ENCODE results near the gene TTBK1. TPM values are rescaled to one million over a fixed set of nuclear protein-coding genes. Genes with fewer than 3 reads are reported as not detected.

The TTBK1 gene
- total and polyA plus RNA-seq, 5 donors: 0.29 to 0.69 (median 0.50) TPM

DNA sequence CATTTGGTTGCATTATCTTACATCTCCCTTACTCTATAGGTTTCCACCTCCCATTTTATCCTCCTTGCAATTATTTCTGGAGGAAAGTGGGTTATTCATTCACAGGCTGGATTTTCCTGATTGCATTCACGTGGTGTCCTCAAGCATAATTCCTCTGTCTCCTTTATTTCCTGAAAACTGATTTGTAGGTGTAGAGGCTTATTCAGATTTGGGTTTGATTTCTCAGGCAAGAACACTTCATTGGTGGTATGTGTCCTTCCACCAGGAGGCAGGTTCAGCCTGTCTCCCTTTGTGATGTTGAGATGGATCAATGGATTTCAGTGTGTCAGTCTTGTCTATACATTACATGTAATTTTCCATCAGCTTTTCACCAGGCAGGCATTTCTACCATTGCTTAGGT lies 31.3 kb upstream of the TTBK1 start:
- H3K4me3 ChIP-seq (ENCODE audit: low read length): no peak overlapping the region
- H3K27me3 ChIP-seq (ENCODE audit: control insufficient read depth, insufficient read depth): no peaks in the 10 kb centered on the region
- no peaks in the 10 kb centered on the region for H3K9me3 ChIP-seq (ENCODE audit: control insufficient read depth, low read length)
- DNase-seq (no peak), ATAC-seq (no peak)
- 78% methylated on average over 1 of the region's 1 CpG for WGBS
- no peaks in the 10 kb centered on the region for H3K4me1 ChIP-seq (ENCODE audit: control insufficient read depth, insufficient read depth, low read length)
- H3K27ac ChIP-seq (ENCODE audit: low read length): no peak overlapping the region
- intact Hi-C loops (cut with DNase I): no loop called here

DNA sequence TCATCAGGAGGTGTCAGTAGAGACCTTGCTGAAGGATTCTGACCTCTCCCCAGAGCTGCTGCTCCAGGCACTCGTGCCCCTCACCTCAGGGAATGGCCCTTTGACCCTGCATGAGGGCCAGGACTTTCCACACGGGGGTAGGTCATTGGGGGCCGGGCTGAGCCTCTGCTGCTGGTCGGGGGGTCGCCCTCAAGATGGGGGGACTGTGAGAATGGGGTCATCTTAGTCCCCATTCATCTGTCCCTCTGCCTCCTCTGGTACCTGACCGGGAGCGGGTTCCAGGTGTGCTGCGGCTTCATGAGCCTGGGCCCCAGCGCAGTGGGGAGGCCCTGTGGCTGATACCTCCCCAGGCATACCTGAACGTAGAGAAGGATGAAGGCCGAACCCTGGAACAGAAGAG lies 29.9 kb upstream of the TTBK1 start:
- Histone ChIP-seq H3K4me3 (ENCODE audit: low read length) (no peak overlapping the region), H3K9me3 (ENCODE audit: control insufficient read depth, low read length) (no peaks in the 10 kb centered on the region), H3K27me3 (ENCODE audit: control insufficient read depth, insufficient read depth) (no peaks in the 10 kb centered on the region), H3K4me1 (ENCODE audit: control insufficient read depth, insufficient read depth, low read length) (no peaks in the 10 kb centered on the region), H3K27ac (ENCODE audit: low read length) (no peak overlapping the region)
- intact Hi-C loops (cut with DNase I): no loop called here
- WGBS: 85% methylated on average over 11 of the region's 11 CpGs
- ATAC-seq (peak in 1 of 2 donors; percentile 24), DNase-seq (no peak)

DNA sequence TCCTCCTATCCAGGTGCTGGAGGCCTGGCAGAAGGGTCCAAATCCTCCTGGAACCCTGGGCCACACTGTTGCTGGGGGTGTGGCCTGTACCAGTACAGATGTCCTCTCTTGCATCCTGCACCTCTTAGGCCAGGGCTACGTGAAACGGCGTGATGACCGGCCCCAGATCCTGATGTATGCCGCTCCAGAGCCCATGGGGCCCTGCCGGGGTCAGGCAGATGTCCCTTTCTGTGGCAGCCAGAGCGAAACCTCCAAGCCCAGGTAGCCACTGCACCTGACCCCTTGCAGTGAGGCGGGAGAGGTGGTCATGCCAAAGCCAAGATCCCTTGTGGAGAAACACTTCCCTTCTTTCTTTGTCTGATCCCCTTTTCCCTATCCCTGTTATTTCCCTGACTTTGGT lies 28.2 kb upstream of the TTBK1 start:
- H3K4me3 ChIP-seq (ENCODE audit: low read length): no peak overlapping the region
- H3K27me3 ChIP-seq (ENCODE audit: control insufficient read depth, insufficient read depth): no peaks in the 10 kb centered on the region
- intact Hi-C loops (cut with DNase I): no loop called here
- no peaks in the 10 kb centered on the region for H3K4me1 ChIP-seq (ENCODE audit: control insufficient read depth, insufficient read depth, low read length)
- 97% methylated on average over 8 of the region's 8 CpGs for WGBS
- DNase-seq (no peak), ATAC-seq (no peak)
- H3K27ac ChIP-seq (ENCODE audit: low read length): no peak overlapping the region
- H3K9me3 ChIP-seq (ENCODE audit: control insufficient read depth, low read length): no peaks in the 10 kb centered on the region

DNA sequence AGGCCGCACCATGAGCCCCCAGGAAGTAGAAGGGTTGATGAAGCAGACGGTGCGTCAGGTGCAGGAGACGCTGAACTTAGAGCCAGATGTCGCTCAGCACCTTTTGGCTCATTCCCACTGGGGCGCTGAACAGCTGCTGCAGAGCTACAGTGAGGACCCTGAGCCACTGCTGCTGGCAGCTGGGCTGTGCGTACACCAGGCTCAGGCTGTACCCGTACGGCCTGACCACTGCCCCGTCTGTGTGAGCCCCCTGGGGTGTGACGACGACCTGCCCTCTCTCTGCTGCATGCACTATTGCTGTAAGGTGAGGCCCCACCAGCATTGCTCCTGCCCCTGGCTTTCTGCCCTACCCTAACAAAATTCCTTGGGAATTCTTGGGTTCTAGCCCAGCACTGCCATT lies 27.1 kb upstream of the TTBK1 start:
- Histone ChIP-seq H3K27me3 (ENCODE audit: control insufficient read depth, insufficient read depth) (no peaks in the 10 kb centered on the region), H3K9me3 (ENCODE audit: control insufficient read depth, low read length) (no peaks in the 10 kb centered on the region), H3K4me1 (ENCODE audit: control insufficient read depth, insufficient read depth, low read length) (no peaks in the 10 kb centered on the region), H3K27ac (ENCODE audit: low read length) (no peak overlapping the region), H3K4me3 (ENCODE audit: low read length) (no peak overlapping the region)
- 91% methylated on average over 12 of the region's 12 CpGs for WGBS
- ATAC-seq (no peak), DNase-seq (no peak)
- intact Hi-C loops (cut with DNase I): no loop called here

DNA sequence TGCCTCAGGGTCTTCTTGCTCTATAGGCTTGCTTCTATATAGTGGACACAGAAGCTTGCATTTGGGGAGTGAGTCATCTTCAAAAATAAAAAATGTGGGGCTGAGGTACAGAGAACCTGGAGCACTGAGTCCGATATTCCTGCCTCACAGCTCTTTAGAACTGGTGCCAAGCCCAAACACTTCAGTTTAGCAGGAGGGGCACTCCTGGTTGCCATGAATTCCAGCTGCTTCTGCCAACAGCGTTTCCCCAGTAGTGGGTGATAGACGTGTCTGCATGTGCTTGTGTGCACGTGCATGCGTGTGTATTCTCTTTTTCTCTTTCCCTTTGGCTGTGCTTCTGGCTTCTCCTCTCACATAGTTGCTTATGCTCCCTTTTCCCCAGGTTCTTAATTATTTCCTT lies 25.9 kb upstream of the TTBK1 start:
- intact Hi-C loops (cut with DNase I): no loop called here
- Histone ChIP-seq H3K4me3 (ENCODE audit: low read length) (no peak overlapping the region), H3K9me3 (ENCODE audit: control insufficient read depth, low read length) (no peaks in the 10 kb centered on the region), H3K4me1 (ENCODE audit: control insufficient read depth, insufficient read depth, low read length) (no peaks in the 10 kb centered on the region), H3K27me3 (ENCODE audit: control insufficient read depth, insufficient read depth) (no peaks in the 10 kb centered on the region), H3K27ac (ENCODE audit: low read length) (no peak overlapping the region)
- 66% methylated on average over 5 of the region's 5 CpGs for WGBS
- DNase-seq (no peak), ATAC-seq (no peak)

DNA sequence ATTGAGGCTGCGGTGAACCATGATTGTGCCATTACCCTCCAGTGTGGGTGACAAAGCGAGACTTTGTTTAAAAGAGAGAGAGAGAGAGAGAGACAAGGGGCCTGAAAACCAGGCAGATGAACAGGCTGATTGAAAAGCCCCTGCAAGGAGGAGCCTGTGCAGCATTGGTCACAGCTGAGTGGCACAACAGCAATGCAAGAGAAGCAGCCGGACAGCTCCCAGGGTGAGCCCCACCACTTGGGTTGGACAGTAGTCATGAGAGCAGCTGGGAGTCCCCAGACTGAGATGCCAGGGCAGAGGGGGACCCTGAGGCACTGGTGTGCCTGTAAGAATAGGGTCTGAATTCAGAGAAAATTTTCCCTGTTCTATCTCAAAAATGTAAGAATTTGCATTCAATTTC lies 24.2 kb upstream of the TTBK1 start:
- Histone ChIP-seq H3K4me1 (ENCODE audit: control insufficient read depth, insufficient read depth, low read length) (no peaks in the 10 kb centered on the region), H3K4me3 (ENCODE audit: low read length) (no peak overlapping the region), H3K27ac (ENCODE audit: low read length) (no peak overlapping the region), H3K9me3 (ENCODE audit: control insufficient read depth, low read length) (no peaks in the 10 kb centered on the region), H3K27me3 (ENCODE audit: control insufficient read depth, insufficient read depth) (no peaks in the 10 kb centered on the region)
- ATAC-seq (no peak), DNase-seq (no peak)
- intact Hi-C loops (cut with DNase I): no loop called here
- WGBS: 87% methylated on average over 3 of the region's 3 CpGs

DNA sequence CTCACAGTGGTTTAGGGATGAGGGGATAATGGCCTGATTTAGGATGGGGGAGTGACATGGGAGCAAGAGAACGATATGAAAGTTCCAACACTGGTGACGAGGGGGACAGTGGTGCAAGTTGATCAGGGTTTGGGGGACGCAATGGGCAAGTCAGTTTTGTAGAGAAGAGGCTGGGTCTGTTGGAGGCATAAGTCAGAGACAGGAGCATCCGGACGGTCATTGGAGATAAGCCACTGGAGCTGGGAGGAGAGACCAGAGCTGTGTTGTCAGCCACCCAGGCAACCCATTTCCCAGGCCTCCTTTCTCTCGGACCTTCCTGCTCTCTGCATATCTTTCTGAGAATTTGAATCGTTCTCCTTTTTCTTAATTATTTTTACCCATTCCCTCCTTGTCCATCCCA lies 23.5 kb upstream of the TTBK1 start:
- H3K9me3 ChIP-seq (ENCODE audit: control insufficient read depth, low read length): no peaks in the 10 kb centered on the region
- intact Hi-C loops (cut with DNase I): no loop called here
- H3K27me3 ChIP-seq (ENCODE audit: control insufficient read depth, insufficient read depth): no peaks in the 10 kb centered on the region
- 85% methylated on average over 7 of the region's 7 CpGs for WGBS
- ATAC-seq (no peak), DNase-seq (no peak)
- no peak overlapping the region for H3K4me3 ChIP-seq (ENCODE audit: low read length)
- no peak overlapping the region for H3K27ac ChIP-seq (ENCODE audit: low read length)
- no peaks in the 10 kb centered on the region for H3K4me1 ChIP-seq (ENCODE audit: control insufficient read depth, insufficient read depth, low read length)

DNA sequence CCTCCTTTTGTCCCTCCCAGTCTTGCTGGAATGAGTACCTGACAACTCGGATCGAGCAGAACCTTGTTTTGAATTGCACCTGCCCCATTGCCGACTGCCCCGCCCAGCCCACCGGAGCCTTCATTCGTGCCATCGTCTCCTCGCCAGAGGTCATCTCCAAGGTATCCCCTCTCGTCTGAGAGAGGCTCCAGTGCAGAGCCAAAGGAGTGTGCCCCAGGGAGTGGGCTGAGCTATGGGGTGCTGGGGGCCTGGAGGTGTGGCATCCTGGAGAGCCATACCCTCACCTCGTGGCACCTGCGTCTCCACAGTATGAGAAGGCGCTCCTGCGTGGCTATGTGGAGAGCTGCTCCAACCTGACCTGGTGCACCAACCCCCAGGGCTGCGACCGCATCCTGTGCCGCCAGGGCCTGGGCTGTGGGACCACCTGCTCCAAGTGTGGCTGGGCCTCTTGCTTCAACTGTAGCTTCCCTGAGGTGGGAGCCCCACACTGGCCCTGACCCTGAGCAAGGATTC lies 22.8 kb upstream of the TTBK1 start:
- no peaks in the 10 kb centered on the region for H3K9me3 ChIP-seq (ENCODE audit: control insufficient read depth, low read length)
- DNase-seq (no peak), ATAC-seq (peak in 1 of 2 donors; percentile 5)
- H3K27me3 ChIP-seq (ENCODE audit: control insufficient read depth, insufficient read depth): no peaks in the 10 kb centered on the region
- no peak overlapping the region for H3K4me3 ChIP-seq (ENCODE audit: low read length)
- intact Hi-C loops (cut with DNase I): no loop called here
- 91% methylated on average over 16 of the region's 16 CpGs for WGBS
- H3K27ac ChIP-seq (ENCODE audit: low read length): no peak overlapping the region
- no peaks in the 10 kb centered on the region for H3K4me1 ChIP-seq (ENCODE audit: control insufficient read depth, insufficient read depth, low read length)

DNA sequence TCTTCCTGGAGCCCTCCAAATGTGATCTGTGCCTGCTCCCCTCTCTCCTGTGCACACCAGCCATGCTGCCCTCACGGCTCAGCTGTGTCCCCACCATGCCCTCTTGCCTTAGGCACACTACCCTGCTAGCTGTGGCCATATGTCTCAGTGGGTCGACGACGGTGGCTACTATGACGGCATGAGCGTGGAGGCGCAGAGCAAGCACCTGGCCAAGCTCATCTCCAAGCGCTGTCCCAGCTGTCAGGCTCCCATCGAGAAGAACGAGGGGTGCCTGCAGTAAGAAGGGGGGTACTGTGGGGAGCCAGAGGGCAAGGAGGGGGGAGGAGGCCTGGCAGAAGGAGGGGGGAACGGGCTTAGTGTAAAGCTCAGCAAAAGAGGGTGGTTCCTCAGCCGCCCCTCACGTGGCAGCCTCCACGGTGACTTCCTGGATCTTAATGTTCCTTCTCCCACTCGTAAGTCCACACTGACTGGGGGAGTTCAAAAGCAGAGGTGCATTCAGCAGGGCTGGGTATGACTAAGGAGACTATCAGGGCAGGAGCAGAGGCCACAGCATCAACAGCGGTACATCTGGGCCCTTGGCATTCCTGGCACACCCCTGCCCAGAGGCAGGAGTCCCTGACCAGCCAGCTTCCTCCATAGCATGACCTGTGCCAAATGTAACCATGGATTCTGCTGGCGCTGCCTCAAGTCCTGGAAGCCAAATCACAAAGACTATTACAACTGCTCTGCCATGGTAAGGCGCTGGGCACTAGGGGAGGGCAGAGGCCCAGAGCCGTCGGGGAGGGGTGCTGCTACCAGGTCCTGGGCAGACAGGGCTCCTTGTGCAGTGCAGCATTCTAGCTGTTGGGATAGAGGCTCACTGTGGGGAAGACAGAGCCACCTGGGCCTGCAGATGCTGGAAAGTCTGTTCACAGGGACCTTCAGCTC lies 22.0 kb upstream of the TTBK1 start:
- ATAC-seq: no peak
- 85% methylated on average over 20 of the region's 20 CpGs for WGBS
- Histone ChIP-seq H3K4me1 (ENCODE audit: control insufficient read depth, insufficient read depth, low read length) (no peaks in the 10 kb centered on the region), H3K9me3 (ENCODE audit: control insufficient read depth, low read length) (no peaks in the 10 kb centered on the region), H3K4me3 (ENCODE audit: low read length) (no peak overlapping the region), H3K27ac (ENCODE audit: low read length) (no peak overlapping the region), H3K27me3 (ENCODE audit: control insufficient read depth, insufficient read depth) (no peaks in the 10 kb centered on the region)
- intact Hi-C loops (cut with DNase I): no loop called here
- no peak for DNase-seq

DNA sequence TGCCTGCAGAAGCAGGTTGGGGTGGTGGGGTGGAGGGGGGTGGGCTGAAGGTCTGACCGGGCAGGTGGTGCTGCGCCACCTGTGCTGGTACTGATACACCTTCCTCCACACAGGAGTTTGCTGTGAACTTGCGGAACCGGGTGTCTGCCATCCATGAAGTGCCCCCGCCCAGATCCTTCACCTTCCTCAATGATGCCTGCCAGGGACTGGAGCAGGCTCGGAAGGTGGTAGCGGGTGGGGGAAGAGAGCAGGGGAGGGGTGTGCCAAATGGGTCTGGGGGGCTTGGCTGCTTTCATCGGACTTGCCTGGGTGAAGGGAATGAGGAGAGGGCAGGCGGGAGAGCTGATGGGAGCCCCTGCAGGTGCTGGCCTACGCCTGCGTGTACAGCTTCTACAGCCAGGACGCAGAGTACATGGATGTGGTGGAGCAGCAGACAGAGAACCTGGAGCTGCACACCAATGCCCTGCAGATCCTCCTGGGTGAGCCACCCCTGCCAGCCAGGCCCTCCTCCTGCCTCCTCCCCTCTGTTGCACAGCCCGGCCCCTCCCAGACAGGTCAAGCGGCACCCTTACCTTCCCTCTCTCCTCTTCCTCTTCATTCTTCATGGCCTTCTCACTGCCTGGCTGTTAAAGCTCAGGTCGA lies 20.7 kb upstream of the TTBK1 start:
- WGBS: 92% methylated on average over 15 of the region's 15 CpGs
- H3K27me3 ChIP-seq (ENCODE audit: control insufficient read depth, insufficient read depth): no peaks in the 10 kb centered on the region
- DNase-seq: no peak

DNA sequence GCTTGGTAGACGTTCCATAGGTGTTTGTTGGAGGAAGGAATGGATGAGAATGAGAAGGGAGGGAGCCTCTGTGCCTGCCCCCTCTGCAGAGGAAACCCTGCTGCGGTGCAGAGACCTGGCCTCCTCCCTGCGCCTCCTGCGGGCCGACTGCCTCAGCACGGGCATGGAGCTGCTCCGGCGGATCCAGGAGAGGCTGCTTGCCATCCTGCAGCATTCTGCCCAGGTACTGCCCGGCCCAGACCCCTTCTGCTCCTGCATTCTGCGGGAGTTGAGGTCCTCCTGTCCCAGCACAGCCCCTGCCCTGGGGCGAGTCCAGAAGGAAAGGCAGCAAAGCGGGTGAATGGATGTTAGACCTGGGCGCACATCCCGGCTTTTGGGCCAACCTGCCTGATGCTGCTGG lies 20.1 kb upstream of the TTBK1 start:
- Histone ChIP-seq H3K27me3 (ENCODE audit: control insufficient read depth, insufficient read depth) (no peaks in the 10 kb centered on the region), H3K4me1 (ENCODE audit: control insufficient read depth, insufficient read depth, low read length) (no peaks in the 10 kb centered on the region), H3K9me3 (ENCODE audit: control insufficient read depth, low read length) (no peaks in the 10 kb centered on the region), H3K4me3 (ENCODE audit: low read length) (no peak overlapping the region), H3K27ac (ENCODE audit: low read length) (no peak overlapping the region)
- ATAC-seq: no peak
- 88% methylated on average over 14 of the region's 14 CpGs for WGBS
- DNase-seq: no peak
- intact Hi-C loops (cut with DNase I): no loop called here

More for the DNA sequence above, 20.7 kb upstream of the TTBK1 start:
- Histone ChIP-seq H3K4me1 (ENCODE audit: control insufficient read depth, insufficient read depth, low read length) (no peaks in the 10 kb centered on the region), H3K4me3 (ENCODE audit: low read length) (no peak overlapping the region), H3K27ac (ENCODE audit: low read length) (no peak overlapping the region), H3K9me3 (ENCODE audit: control insufficient read depth, low read length) (no peaks in the 10 kb centered on the region)
- ATAC-seq: no peak
- intact Hi-C loops (cut with DNase I): no loop called here

Data from right cardiac atrium (tissue), 5 donors.